ENCODE measurements around the gene PPIE. TPM values are rescaled to one million over a fixed set of nuclear protein-coding genes. Genes with fewer than 3 reads are reported as not detected.

PPIE gene
- total and polyA plus RNA-seq, 2 of the 8 experiments (the other 6 are each of a cell fraction or from before 2014, with no cell fraction given): 38.9 to 56.1 TPM

DNA sequence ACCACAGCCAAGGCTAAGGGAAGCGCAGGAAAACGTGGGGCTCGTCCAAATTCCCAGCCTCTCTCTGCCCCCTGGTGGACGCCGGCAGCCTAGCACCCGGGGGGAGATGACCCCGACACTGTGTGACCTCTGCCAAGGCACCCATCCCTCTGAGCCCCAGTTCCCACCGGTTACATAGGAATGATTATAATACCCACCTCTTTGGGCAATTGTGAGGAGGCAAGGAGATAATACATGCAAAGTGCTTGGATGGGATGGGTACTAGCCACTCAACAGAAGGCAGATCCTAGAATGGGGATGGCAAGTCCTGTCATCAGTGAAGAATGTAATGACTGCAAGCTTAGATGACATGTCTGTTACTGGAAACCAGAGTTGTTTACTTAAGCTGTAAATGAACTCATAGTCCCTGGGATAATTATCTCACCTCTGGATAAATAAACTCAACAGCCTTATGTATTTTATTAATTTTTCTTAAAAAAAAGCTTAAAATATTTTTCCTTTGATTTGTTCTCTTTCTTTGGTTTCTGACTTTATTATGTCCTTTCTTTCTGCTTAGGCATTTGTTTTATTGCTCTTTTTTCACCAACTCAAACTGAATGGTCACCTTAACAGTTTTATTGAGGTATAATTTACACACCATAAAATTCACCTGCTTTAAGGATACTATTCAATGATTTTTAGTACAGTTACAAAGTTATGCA, 61.2 kb downstream of the PPIE start:
- no peak for FAIRE-seq
- no peaks in the 10 kb centered on the region for H4K20me1 ChIP-seq (replicated peaks in 1 of 2; ENCODE audit: control insufficient read depth in 1 of 2, insufficient read depth in 2 of 2, low read length in 2 of 2)
- TF ChIP-seq TBP (IDR thresholded peaks at IDR 0.05; ENCODE audit: low read depth, low read length): no peak
- no peak for TF ChIP-seq SRF (IDR thresholded peaks at IDR 0.05; ENCODE audit: low read depth, low read length)
- TF ChIP-seq CEBPB (IDR thresholded peaks at IDR 0.05; ENCODE audit: low read depth, low read length): no peak
- TF ChIP-seq, protein P1, sequence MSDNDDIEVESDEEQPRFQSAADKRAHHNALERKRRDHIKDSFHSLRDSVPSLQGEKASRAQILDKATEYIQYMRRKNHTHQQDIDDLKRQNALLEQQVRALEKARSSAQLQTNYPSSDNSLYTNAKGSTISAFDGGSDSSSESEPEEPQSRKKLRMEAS (IDR thresholded peaks at IDR 0.05): peak; percentile 54; the same call in 1 of the 2 replicates
- TF ChIP-seq, protein P2, sequence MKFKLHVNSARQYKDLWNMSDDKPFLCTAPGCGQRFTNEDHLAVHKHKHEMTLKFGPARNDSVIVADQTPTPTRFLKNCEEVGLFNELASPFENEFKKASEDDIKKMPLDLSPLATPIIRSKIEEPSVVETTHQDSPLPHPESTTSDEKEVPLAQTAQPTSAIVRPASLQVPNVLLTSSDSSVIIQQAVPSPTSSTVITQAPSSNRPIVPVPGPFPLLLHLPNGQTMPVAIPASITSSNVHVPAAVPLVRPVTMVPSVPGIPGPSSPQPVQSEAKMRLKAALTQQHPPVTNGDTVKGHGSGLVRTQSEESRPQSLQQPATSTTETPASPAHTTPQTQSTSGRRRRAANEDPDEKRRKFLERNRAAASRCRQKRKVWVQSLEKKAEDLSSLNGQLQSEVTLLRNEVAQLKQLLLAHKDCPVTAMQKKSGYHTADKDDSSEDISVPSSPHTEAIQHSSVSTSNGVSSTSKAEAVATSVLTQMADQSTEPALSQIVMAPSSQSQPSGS (IDR thresholded peaks at IDR 0.05; ENCODE audit: low read length): no peak
- peak; percentile 65 to 69 for TF ChIP-seq RAD21 (IDR thresholded peaks at IDR 0.05 in 1 of 2, conservative IDR thresholded peaks at IDR 0.05 in 1 of 2; ENCODE audit: low read depth in 2 of 2, low read length in 2 of 2)
- no peak for TF ChIP-seq RNF2 (IDR thresholded peaks at IDR 0.05; ENCODE audit: borderline replicate concordance, low read depth, low read length, missing control alignments, poor library complexity, severe bottlenecking)
- TF ChIP-seq BRCA1 (IDR thresholded peaks at IDR 0.05; ENCODE audit: low read depth, low read length): no peak

More for the DNA sequence above, 61.2 kb downstream of the PPIE start:
- Histone ChIP-seq H4K91ac (replicated peaks; ENCODE audit: insufficient read length, low read length) (no peak overlapping the region), H2AK5ac (ENCODE audit: low read depth, low read length) (no peak overlapping the region), H2BK5ac (ENCODE audit: low read depth, low read length) (no peak overlapping the region), H3K9me3 (ENCODE audit: insufficient read depth in 2 of 2, low read depth in 1 of 2, low read length in 1 of 2) (no peaks in the 10 kb centered on the region), H2BK15ac (ENCODE audit: low read length) (no peak overlapping the region), H3K27ac (ENCODE audit: low read depth, low read length) (no peak overlapping the region), H3K79me2 (ENCODE audit: control insufficient read depth in 1 of 2, insufficient read depth in 2 of 2, low read length in 2 of 2) (no peaks in the 10 kb centered on the region), H3K23ac (ENCODE audit: insufficient read length) (no peak overlapping the region), H2BK120ac (replicated peaks; ENCODE audit: low read depth, low read length) (no peak overlapping the region), H3K27me3 (replicated peaks in 1 of 4; ENCODE audit: control insufficient read depth in 3 of 4, extremely low read depth in 1 of 4, insufficient read depth in 3 of 4, low read length in 3 of 4) (no peaks in the 10 kb centered on the region; a peak in 1 of 7 replicates), H3K14ac (ENCODE audit: insufficient read length) (no peak overlapping the region), H4K8ac (ENCODE audit: extremely low read depth, insufficient read depth, low read length) (no peak overlapping the region), H2BK12ac (ENCODE audit: low read depth, low read length) (no peak overlapping the region), H3K79me1 (ENCODE audit: low read depth, low read length) (no peaks in the 10 kb centered on the region), H3K4ac (replicated peaks; ENCODE audit: insufficient read length, low read depth, low read length) (no peak overlapping the region), H3K9ac (replicated peaks in 1 of 4; ENCODE audit: extremely low read depth in 1 of 4, low read depth in 3 of 4, low read length in 3 of 4) (no peak overlapping the region), H2BK20ac (ENCODE audit: low read length) (no peak overlapping the region), H3K36me3 (ENCODE audit: control insufficient read depth in 2 of 4, insufficient read depth in 4 of 4, low read length in 3 of 4) (no peaks in the 10 kb centered on the region), H3K18ac (ENCODE audit: extremely low read depth, low read length) (no peak overlapping the region), H3K4me1 (replicated peaks in 1 of 4; ENCODE audit: control insufficient read depth in 3 of 4, insufficient read depth in 4 of 4, low read length in 3 of 4) (peaks cover 0 to 3% (median 0%) of the 10 kb centered on the region in 4 experiments; a peak in 2 of 7 replicates), H3K4me3 (ENCODE audit: extremely low read depth in 1 of 4, insufficient read depth in 2 of 4, low read depth in 3 of 4, low read length in 4 of 4) (no peak overlapping the region), H3K4me2 (ENCODE audit: insufficient read depth in 1 of 2, low read depth in 2 of 2, low read length in 2 of 2) (no peak overlapping the region), H3K56ac (replicated peaks; ENCODE audit: insufficient read length, low read depth, low read length) (no peak overlapping the region), H3K23me2 (ENCODE audit: low read depth, low read length) (no peaks in the 10 kb centered on the region), H2AFZ (ENCODE audit: low read length) (no peak overlapping the region), H4K5ac (ENCODE audit: insufficient read length, low read depth, low read length) (no peak overlapping the region)
- POLR2A ChIA-PET (ENCODE audit: partially characterized antibody): interaction anchor here (1.3 to 1.7 kb wide), 2 partner anchors 11 to 98 kb away, joined by 3 to 5 read pairs; partner anchors contain the start of gene BMP8B
- peak in 1 of 2 experiments; percentile 98 for DNase-seq (ENCODE audit: low read depth in 1 of 2, low spot score in 2 of 2)
- CTCF ChIA-PET (ENCODE audit: partially characterized antibody): interaction anchor here (0.7 to 4.9 kb wide), 34 partner anchors 10 to 246 kb away, joined by 3 to 22 read pairs (median 4); partner anchors contain the start of genes BMP8B, HPCAL4 and NT5C1A
- 9% methylated on average over 8 of the region's 8 CpGs; no CpG with 5 or more reads in 1 of the 2 experiments for WGBS, 2 experiments (ENCODE audit: extremely low coverage in 1 of 2, insufficient coverage in 1 of 2, insufficient read length in 1 of 2, insufficient replicate concordance in 2 of 2, low coverage in 1 of 2, low lambda C conversion rate in 2 of 2, missing lambda C conversion rate in 1 of 2)
